ENCODE results near the gene FANCC. TPM values are rescaled to one million over a fixed set of nuclear protein-coding genes. Genes with fewer than 3 reads are reported as not detected.
A peak's percentile ranks its signal among the peaks of the same experiment; 100 is the strongest.

FANCC gene
- total RNA-seq, 2 donors from 2014 or later = 17.6 to 23.5 TPM

DNA sequence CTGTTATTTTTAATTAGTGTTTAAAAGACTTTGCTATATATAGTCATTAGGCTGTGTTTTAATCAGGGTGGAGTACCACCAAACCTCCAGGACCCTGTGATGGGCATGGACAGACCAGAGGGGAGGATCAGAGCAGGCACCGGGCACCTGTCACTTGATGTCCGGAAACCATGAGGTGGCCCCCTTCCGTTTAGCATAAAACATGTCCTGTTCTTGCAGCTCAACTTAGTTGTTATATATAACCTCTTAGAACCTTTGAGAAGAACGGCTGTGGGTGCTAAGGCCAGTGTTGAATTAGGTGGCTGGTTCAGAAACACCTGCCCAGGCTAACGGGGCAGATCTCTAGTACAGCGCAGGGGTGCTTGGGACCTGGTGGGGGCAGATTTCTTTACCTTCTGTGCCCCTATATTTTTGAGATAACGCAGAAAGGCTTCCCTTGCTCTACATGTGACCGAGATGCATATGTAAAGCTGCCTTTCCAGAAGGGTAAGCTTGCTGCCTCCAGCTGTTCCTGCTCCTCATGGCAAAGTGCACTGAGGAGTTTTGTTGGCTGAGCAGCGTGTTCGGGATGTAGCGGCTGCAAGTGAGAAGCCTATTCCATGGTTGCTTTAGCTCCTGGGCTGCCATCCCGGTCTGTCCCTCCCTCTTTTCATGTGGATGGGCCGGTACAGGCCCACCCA is 255.5 kb downstream of the FANCC start:
- Histone ChIP-seq H3K9ac (ENCODE audit: extremely low read depth, low read length, poor library complexity, severe bottlenecking) (no peak overlapping the region), H3K4me3 (ENCODE audit: low read length) (no peak overlapping the region), H3K27me3 (ENCODE audit: control insufficient read depth, insufficient read depth, low read length, poor library complexity, severe bottlenecking) (no peaks in the 10 kb centered on the region), H3K36me3 (ENCODE audit: control insufficient read depth, insufficient read depth, low read length) (peaks cover 34% of the 10 kb centered on the region), H3K9me3 (ENCODE audit: control insufficient read depth, low read length) (no peaks in the 10 kb centered on the region), H3K4me1 (ENCODE audit: control insufficient read depth, insufficient read depth, low read length) (peaks cover under 1% of the 10 kb centered on the region), H3K27ac (ENCODE audit: low read depth, low read length) (no peak overlapping the region)
- H3K4me1 Mint-ChIP-seq = peaks cover 17% of the 10 kb centered on the region
- peak; percentile 29 for DNase-seq
- no peaks in the 10 kb centered on the region for H3K9me3 Mint-ChIP-seq
- no peak overlapping the region for H3K27ac Mint-ChIP-seq
- H3K27me3 Mint-ChIP-seq (ENCODE audit: insufficient read depth) = no peaks in the 10 kb centered on the region
- WGBS, 2 experiments (ENCODE audit: insufficient coverage in 1 of 2, insufficient read length in 1 of 2) = 92 to 97% methylated on average over 11 to 13 of the region's 13 CpGs
- H3K36me3 Mint-ChIP-seq (ENCODE audit: low read depth) = peaks cover 27% of the 10 kb centered on the region
- TF ChIP-seq, protein P1, sequence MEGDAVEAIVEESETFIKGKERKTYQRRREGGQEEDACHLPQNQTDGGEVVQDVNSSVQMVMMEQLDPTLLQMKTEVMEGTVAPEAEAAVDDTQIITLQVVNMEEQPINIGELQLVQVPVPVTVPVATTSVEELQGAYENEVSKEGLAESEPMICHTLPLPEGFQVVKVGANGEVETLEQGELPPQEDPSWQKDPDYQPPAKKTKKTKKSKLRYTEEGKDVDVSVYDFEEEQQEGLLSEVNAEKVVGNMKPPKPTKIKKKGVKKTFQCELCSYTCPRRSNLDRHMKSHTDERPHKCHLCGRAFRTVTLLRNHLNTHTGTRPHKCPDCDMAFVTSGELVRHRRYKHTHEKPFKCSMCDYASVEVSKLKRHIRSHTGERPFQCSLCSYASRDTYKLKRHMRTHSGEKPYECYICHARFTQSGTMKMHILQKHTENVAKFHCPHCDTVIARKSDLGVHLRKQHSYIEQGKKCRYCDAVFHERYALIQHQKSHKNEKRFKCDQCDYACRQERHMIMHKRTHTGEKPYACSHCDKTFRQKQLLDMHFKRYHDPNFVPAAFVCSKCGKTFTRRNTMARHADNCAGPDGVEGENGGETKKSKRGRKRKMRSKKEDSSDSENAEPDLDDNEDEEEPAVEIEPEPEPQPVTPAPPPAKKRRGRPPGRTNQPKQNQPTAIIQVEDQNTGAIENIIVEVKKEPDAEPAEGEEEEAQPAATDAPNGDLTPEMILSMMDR (conservative IDR thresholded peaks at IDR 0.05) = no peak
- no peak overlapping the region for H3K4me3 Mint-ChIP-seq

GRCh38 chr9:95060916-95061315 is 256.6 kb downstream of the FANCC start:
- no peaks in the 10 kb centered on the region for H3K27me3 ChIP-seq (ENCODE audit: control insufficient read depth, insufficient read depth, low read length, poor library complexity, severe bottlenecking)
- H3K9ac ChIP-seq (ENCODE audit: extremely low read depth, low read length, poor library complexity, severe bottlenecking) = no peak overlapping the region
- Mint-ChIP-seq H3K4me3 (no peak overlapping the region), H3K27ac (no peak overlapping the region), H3K4me1 (peaks cover 29% of the 10 kb centered on the region), H3K9me3 (no peaks in the 10 kb centered on the region), H3K27me3 (ENCODE audit: insufficient read depth) (no peaks in the 10 kb centered on the region), H3K36me3 (ENCODE audit: low read depth) (peaks cover 26% of the 10 kb centered on the region)
- peaks cover 10% of the 10 kb centered on the region for H3K4me1 ChIP-seq (ENCODE audit: control insufficient read depth, insufficient read depth, low read length)
- H3K36me3 ChIP-seq (ENCODE audit: control insufficient read depth, insufficient read depth, low read length) = peaks cover 30% of the 10 kb centered on the region
- 83 to 98% methylated on average over 1 to 2 of the region's 2 CpGs for WGBS, 2 experiments (ENCODE audit: insufficient coverage in 1 of 2, insufficient read length in 1 of 2)
- H3K9me3 ChIP-seq (ENCODE audit: control insufficient read depth, low read length) = no peaks in the 10 kb centered on the region
- TF ChIP-seq, protein P1 (conservative IDR thresholded peaks at IDR 0.05) = no peak
- DNase-seq = no peak
- H3K4me3 ChIP-seq (ENCODE audit: low read length) = no peak overlapping the region
- no peak overlapping the region for H3K27ac ChIP-seq (ENCODE audit: low read depth, low read length)

DNA sequence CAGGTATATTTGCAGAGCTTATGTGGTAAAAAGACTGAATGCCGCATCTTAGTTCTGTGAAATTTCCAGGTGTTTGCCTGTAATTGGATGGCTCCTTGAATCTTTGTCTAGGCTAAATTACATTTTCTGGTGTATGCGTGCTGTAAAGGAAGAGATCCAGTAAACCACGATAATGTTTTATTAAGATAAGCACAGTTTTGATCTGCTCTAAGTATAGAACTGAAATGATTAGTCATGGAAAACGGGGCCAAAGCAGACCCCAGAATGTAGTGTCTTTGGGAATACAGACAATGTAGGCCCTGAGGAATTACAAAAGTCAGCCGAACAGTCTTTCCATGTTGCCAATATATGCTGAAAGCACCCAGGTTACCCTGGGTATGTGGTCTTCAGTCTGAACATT is 257.3 kb downstream of the FANCC start:
- no peaks in the 10 kb centered on the region for H3K27me3 Mint-ChIP-seq (ENCODE audit: insufficient read depth)
- no peak overlapping the region for H3K4me3 Mint-ChIP-seq
- Histone ChIP-seq H3K27ac (ENCODE audit: low read depth, low read length) (no peak overlapping the region), H3K4me1 (ENCODE audit: control insufficient read depth, insufficient read depth, low read length) (peaks cover 16% of the 10 kb centered on the region), H3K27me3 (ENCODE audit: control insufficient read depth, insufficient read depth, low read length, poor library complexity, severe bottlenecking) (no peaks in the 10 kb centered on the region), H3K9me3 (ENCODE audit: control insufficient read depth, low read length) (no peaks in the 10 kb centered on the region), H3K9ac (ENCODE audit: extremely low read depth, low read length, poor library complexity, severe bottlenecking) (no peak overlapping the region), H3K4me3 (ENCODE audit: low read length) (no peak overlapping the region), H3K36me3 (ENCODE audit: control insufficient read depth, insufficient read depth, low read length) (peaks cover 28% of the 10 kb centered on the region)
- 72 to 74% methylated on average over 5 of the region's 5 CpGs for WGBS, 2 experiments (ENCODE audit: insufficient coverage in 1 of 2, insufficient read length in 1 of 2)
- TF ChIP-seq, protein P1 (conservative IDR thresholded peaks at IDR 0.05) = no peak
- H3K36me3 Mint-ChIP-seq (ENCODE audit: low read depth) = peaks cover 24% of the 10 kb centered on the region
- DNase-seq = no peak
- no peak overlapping the region for H3K27ac Mint-ChIP-seq
- H3K9me3 Mint-ChIP-seq = no peaks in the 10 kb centered on the region
- H3K4me1 Mint-ChIP-seq = peaks cover 36% of the 10 kb centered on the region
